IMR-90 (cell line): ENCODE results near the gene RAP1GAP. TPM values are rescaled to one million over a fixed set of nuclear protein-coding genes. Genes with fewer than 3 reads are reported as not detected.

Experiments
- ATAC-seq: fragments of 200-7000 bp; cut with Tn5 transposase; 2 replicates; pipeline ENCODE4 v1.9.1; 2020; ENCODE audit warnings: low read depth, mild to moderate bottlenecking, moderate library complexity
- BruUV-seq: library from RNA; stranded (reverse); fragments of 400-500 nt; replicated peaks from 2 replicates; lab custom pipeline; 2021; lab: Mats Ljungman, UMichigan
- CTCF ChIA-PET: fragments of 300-600 bp; formaldehyde crosslinking; extraction: SDS; loops from one replicate; lab custom pipeline; 2021; ENCODE audit warnings: antibody characterized with exemption; lab: Yijun Ruan, JAX
- POLR2A ChIA-PET: fragments of 300-600 bp; sonication (Branson Sonifier 250); formaldehyde crosslinking; loops from one replicate; lab custom pipeline; 2022; ENCODE audit warnings: antibody characterized with exemption; ENCODE audit not compliant: unreplicated experiment; lab: Charles Lee
- DNase-seq: peaks from one replicate; pipeline ENCODE4 v3.0.0; 2013
- H2AFZ ChIP-seq: replicated peaks from 2 replicates; pipeline ENCODE3; 2013; ENCODE audit warnings: low read length, mild to moderate bottlenecking; ENCODE audit not compliant: poor library complexity
- H2AK5ac ChIP-seq: 2 replicates; pipeline ENCODE4 v1.6.1; 2013; ENCODE audit warnings: low read depth, low read length, inconsistent platforms
- H2AK9ac ChIP-seq: replicated peaks from 2 replicates; pipeline ENCODE3; 2013; ENCODE audit warnings: mild to moderate bottlenecking, low read depth, low read length, moderate library complexity; ENCODE audit not compliant: poor library complexity
- H2BK120ac ChIP-seq: 2 replicates; pipeline ENCODE4 v1.6.1; 2013; ENCODE audit warnings: low read depth, low read length, inconsistent platforms
- H2BK15ac ChIP-seq: 3 replicates; pipeline ENCODE4 v1.6.1; 2013; ENCODE audit warnings: low read depth, low read length, inconsistent platforms
- H2BK20ac ChIP-seq: 2 replicates; pipeline ENCODE4 v1.6.1; 2013; ENCODE audit warnings: low read depth, mild to moderate bottlenecking, inconsistent platforms, low read length, moderate library complexity
- H2BK5ac ChIP-seq: 2 replicates; pipeline ENCODE4 v1.6.1; 2013; ENCODE audit warnings: mild to moderate bottlenecking, low read depth, low read length, inconsistent platforms; ENCODE audit not compliant: poor library complexity, severe bottlenecking
- H3K14ac ChIP-seq: replicated peaks from 2 replicates; pipeline ENCODE4 v1.6.1; 2013; ENCODE audit warnings: low read depth, low read length, inconsistent platforms
- H3K18ac ChIP-seq: 2 replicates; pipeline ENCODE4 v1.6.1; 2013; ENCODE audit warnings: low read depth, low read length, control low read depth
- H3K23ac ChIP-seq: 2 replicates; pipeline ENCODE4 v1.6.1; 2013; ENCODE audit warnings: low read depth, low read length, inconsistent platforms
- H3K27ac ChIP-seq: 2 replicates; pipeline ENCODE4 v1.5.1; 2013; ENCODE audit warnings: mild to moderate bottlenecking, control low read depth, low read length; ENCODE audit not compliant: insufficient read depth
- H3K27me3 ChIP-seq: 2 replicates; pipeline ENCODE4 v1.6.1; 2013; ENCODE audit warnings: low read length; ENCODE audit not compliant: control insufficient read depth, insufficient read depth
- H3K36me3 ChIP-seq: 2 replicates; pipeline ENCODE4 v1.6.1; 2013; ENCODE audit warnings: low read length, mixed read lengths; ENCODE audit not compliant: control insufficient read depth, insufficient read depth
- H3K4ac ChIP-seq: 2 replicates; pipeline ENCODE4 v1.6.1; 2013; ENCODE audit warnings: low read depth, low read length, inconsistent platforms
- H3K4me1 ChIP-seq: 2 replicates; pipeline ENCODE4 v1.6.1; 2013; ENCODE audit warnings: low read length, mixed read lengths; ENCODE audit not compliant: control insufficient read depth, insufficient read depth
- H3K4me2 ChIP-seq: 2 replicates; pipeline ENCODE4 v1.6.1; 2013; ENCODE audit warnings: low read depth, mild to moderate bottlenecking, control low read depth, low read length, moderate library complexity
- H3K4me3 ChIP-seq: 2 replicates; pipeline ENCODE4 v1.5.1; 2013; ENCODE audit warnings: low read depth, mild to moderate bottlenecking, control low read depth, low read length, moderate library complexity; ENCODE audit not compliant: insufficient read depth
- H3K56ac ChIP-seq: 2 replicates; pipeline ENCODE4 v1.6.1; 2013; ENCODE audit warnings: low read length, inconsistent platforms; ENCODE audit not compliant: insufficient read depth; ENCODE audit errors: extremely low read depth
- H3K79me1 ChIP-seq, 2 experiments: 2 replicates each; pipeline ENCODE4 v1.6.1; 2013; ENCODE audit warnings: low read length in 2 of 2, inconsistent platforms in 1 of 2, low read depth in 1 of 2
- H3K9ac ChIP-seq: 2 replicates; pipeline ENCODE4 v1.6.1; 2013; ENCODE audit warnings: low read depth, low read length, control low read depth
- H3K9me1 ChIP-seq: 2 replicates; pipeline ENCODE4 v1.6.1; 2013; ENCODE audit warnings: low read length, inconsistent platforms; ENCODE audit not compliant: insufficient read depth
- H3K9me3 ChIP-seq: 2 replicates; pipeline ENCODE4 v1.6.1; 2013; ENCODE audit warnings: low read length; ENCODE audit not compliant: control insufficient read depth, insufficient read depth
- H4K20me1 ChIP-seq: 2 replicates; pipeline ENCODE4 v1.6.1; 2013; ENCODE audit warnings: low read length, inconsistent platforms; ENCODE audit not compliant: insufficient read depth
- H4K5ac ChIP-seq: 2 replicates; pipeline ENCODE4 v1.6.1; 2013; ENCODE audit warnings: mild to moderate bottlenecking, low read depth, low read length, control low read depth
- H4K8ac ChIP-seq, 2 experiments: 2 replicates each; pipeline ENCODE4 v1.6.1; 2013; ENCODE audit warnings: low read depth in 2 of 2, low read length in 2 of 2, control low read depth in 1 of 2, inconsistent platforms in 1 of 2
- H4K91ac ChIP-seq: 2 replicates; pipeline ENCODE4 v1.6.1; 2013; ENCODE audit warnings: low read depth, low read length, inconsistent platforms; ENCODE audit not compliant: insufficient read depth
- BHLHE40 ChIP-seq: fragments of 150-350 bp; IDR thresholded peaks from 2 replicates; pipeline ENCODE4 v1.6.1; 2016; ENCODE audit warnings: mild to moderate bottlenecking, low read depth, low read length
- CEBPB ChIP-seq: IDR thresholded peaks from 2 replicates; pipeline ENCODE4 v1.6.1; 2012; ENCODE audit warnings: low read depth, low read length, improper control_type of control experiment
- FOS ChIP-seq: fragments of 150-350 bp; IDR thresholded peaks from 2 replicates; pipeline ENCODE4 v1.6.1; 2016; ENCODE audit warnings: low read depth, low read length
- MAFK ChIP-seq: IDR thresholded peaks from 2 replicates; pipeline ENCODE4 v1.6.1; 2012; ENCODE audit warnings: low read depth, low read length, improper control_type of control experiment
- MXI1 ChIP-seq: IDR thresholded peaks from 2 replicates; pipeline ENCODE4 v1.6.1; 2012; ENCODE audit warnings: low read depth, mild to moderate bottlenecking, low read length, moderate library complexity, borderline replicate concordance
- NFE2L2 ChIP-seq: fragments of 150-350 bp; IDR thresholded peaks from 2 replicates; pipeline ENCODE4 v1.6.1; 2016; ENCODE audit warnings: low read depth, mild to moderate bottlenecking, low read length
- RAD21 ChIP-seq: IDR thresholded peaks from 2 replicates; pipeline ENCODE4 v1.6.1; 2012; ENCODE audit warnings: low read length, improper control_type of control experiment
- USF2 ChIP-seq: fragments of 150-350 bp; IDR thresholded peaks from 2 replicates; pipeline ENCODE4 v1.6.1; 2017; ENCODE audit warnings: mild to moderate bottlenecking, antibody characterized with exemption, low read length, low read depth
- dilution Hi-C: fragments of 300-500 bp; cut with HindIII; formaldehyde crosslinking; loops from one replicate; pipeline ENCODE4 v1.14.3; 2018; ENCODE audit warnings: low sequenced_read_pairs; ENCODE audit not compliant: unreplicated experiment
- in situ Hi-C: fragments of 300-500 bp; cut with MboI; formaldehyde crosslinking; loops from 3 replicates; pipeline ENCODE4 v1.14.3; 2019; ENCODE audit warnings: low sequenced_read_pairs, inconsistent platforms, mixed read lengths
- intact Hi-C: fragments of 100-400 bp; cut with micrococcal nuclease; formaldehyde crosslinking; loops from 2 replicates; pipeline ENCODE4 v1.10.0; 2022
- polyA plus RNA-seq, 3 experiments: library from polyadenylated mRNA; depleted of rRNA; stranded (reverse); fragments of >200 nt; gene quantifications; 2 replicates each; pipeline ENCODE4 v1.2.3, GENCODE V29; 2012; ENCODE audit warnings: low replicate concordance in 1 of 3
- total RNA-seq: library from RNA; depleted of rRNA; stranded (reverse); fragments of >200 nt; gene quantifications from 2 replicates; pipeline ENCODE4 v1.2.3, GENCODE V29; 2012

RAP1GAP gene
- total and polyA plus RNA-seq, 2 of the 4 experiments (the other 2 are of a cell fraction), result under 0.01 to 0.10 TPM

- in situ Hi-C loops, result no loop called here
- no TSS peak for BruUV-seq
- DNase-seq (no peak), ATAC-seq (no peak)
- Histone ChIP-seq H3K27me3 (no peaks in the 10 kb centered on the region), H3K9ac (no peak overlapping the region), H4K91ac (no peak overlapping the region), H3K4me1 (no peaks in the 10 kb centered on the region), H2AK9ac (no peak overlapping the region), H3K4me2 (no peak overlapping the region), H3K9me3 (no peaks in the 10 kb centered on the region), H2AFZ (no peak overlapping the region), H3K79me1 (peaks cover 0 to 32% of the 10 kb centered on the region in 2 experiments; a peak in 3 of 4 replicates), H3K14ac (no peak overlapping the region), H3K4ac (no peak overlapping the region), H3K23ac (no peak overlapping the region), H2BK20ac (no peak overlapping the region), H3K36me3 (peaks cover 27% of the 10 kb centered on the region), H2AK5ac (no peak overlapping the region), H2BK15ac (no peak overlapping the region), H3K56ac (no peak overlapping the region), H4K8ac (no peak overlapping the region), H3K9me1 (peaks cover 12% of the 10 kb centered on the region), H2BK5ac (no peak overlapping the region), H3K4me3 (no peak overlapping the region), H2BK120ac (no peak overlapping the region), H3K27ac (no peak overlapping the region), H4K20me1 (0 out of 2 replicates have a peak, but pooled peaks cover 11% of the 10 kb centered on the region), H3K18ac (no peak overlapping the region), H4K5ac (no peak overlapping the region)
- POLR2A ChIA-PET, result no interaction called here
- CTCF ChIA-PET, result no interaction called here
- intact Hi-C loops, result no loop called here
- dilution Hi-C loops, result no loop called here
- no peak for TF ChIP-seq RAD21
- no peak for TF ChIP-seq BHLHE40
- no peak for TF ChIP-seq MXI1
- no peak for TF ChIP-seq CEBPB
- no peak for TF ChIP-seq NFE2L2
- no peak for TF ChIP-seq MAFK
- TF ChIP-seq USF2, result no peak
- TF ChIP-seq FOS, result no peak
Measured at GRCh38 chr1:21693732-21694131, 24.6 kb upstream of the RAP1GAP start.
